DLD1 (cell line): ENCODE results near the gene TRAPPC2.

Experiments
- in situ Hi-C: cut with HindIII; loops from 2 replicates; pipeline ENCODE4 v1.10.0; 2017; ENCODE audit warnings: low sequenced_read_pairs

The TRAPPC2 gene

DNA sequence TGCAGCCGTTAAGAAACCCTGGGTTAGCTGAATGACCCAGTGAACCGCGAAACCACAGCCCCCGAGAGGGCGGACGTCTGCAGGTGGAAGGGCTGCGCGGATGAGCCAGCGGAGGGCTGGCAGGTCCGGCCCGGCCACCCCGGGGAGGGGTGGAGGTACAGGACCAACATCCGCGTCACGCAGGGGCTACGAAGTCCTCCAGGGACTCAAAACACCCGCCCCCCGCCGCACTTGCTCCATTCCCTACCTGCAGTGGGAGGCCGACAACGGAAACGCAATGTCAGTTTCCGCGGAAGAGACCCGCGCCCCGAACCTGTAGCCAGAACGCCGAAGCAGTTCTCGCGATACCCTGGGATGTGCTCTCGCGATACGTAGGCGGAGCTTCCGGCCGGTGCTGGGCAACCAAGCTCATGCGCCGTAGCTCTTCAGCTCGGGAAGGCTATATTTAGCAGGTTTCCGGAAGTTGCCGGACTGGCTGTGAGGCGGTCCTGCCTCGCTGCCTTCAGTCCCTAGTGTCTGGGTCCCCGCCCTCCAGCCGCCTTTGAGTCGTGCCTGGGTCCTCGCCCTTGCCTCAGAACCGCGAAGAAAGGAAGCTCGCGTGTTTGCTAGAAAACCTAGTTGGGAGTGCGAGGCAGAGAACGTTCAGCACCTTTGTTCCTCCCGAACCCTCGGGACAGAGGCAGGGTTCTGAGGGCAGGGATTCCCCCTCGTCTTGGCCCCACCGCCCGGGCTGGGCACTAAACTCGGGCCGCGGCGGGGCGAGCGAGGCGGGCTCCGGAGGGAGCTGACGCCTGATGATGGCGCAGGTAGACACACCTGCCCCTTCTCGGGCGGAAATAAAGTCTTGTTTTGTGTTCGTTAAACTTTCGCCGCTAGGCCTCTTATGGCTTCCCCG lies at the start of gene TRAPPC2, which contains the start of gene OFD1:
TRAPPC2 (minus strand) TSS at position 343 of the 895 bp plus-strand sequence. CDS start 14,657 bp downstream, outside the sequence.
OFD1 (plus strand) TSS at position 471 of the 895 bp plus-strand sequence; CDS start at position 795, 324 bp downstream.
- in situ Hi-C loops: no loop called here

DNA sequence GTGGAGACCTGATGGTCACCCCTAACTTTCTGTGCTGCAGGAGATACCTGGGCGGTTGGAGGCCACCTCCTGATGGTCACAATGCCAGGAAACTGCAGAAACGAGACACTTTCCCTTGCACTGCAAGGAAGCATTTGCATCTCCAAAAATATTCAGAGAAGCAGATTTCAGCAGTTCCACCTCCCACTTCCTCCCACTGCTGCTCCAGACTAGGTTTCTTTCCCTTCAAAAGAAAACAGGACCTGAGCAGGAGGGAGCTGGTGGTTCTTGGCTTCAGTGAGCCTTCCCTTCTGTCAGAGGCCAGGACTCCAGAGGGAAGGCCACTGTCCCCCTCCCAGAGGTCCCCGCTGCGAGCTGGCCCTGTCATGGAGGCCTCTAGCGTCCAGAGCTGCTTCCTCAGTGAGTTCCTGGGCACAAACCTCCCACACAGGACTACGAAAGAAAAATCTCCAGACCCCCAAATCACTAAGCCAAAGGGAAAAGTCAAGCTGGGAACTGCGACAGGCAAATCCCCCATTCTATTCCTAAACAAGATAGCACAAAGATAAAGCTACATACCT lies 46.5 kb upstream of the TRAPPC2 start:
- in situ Hi-C loops: no loop called here

DNA sequence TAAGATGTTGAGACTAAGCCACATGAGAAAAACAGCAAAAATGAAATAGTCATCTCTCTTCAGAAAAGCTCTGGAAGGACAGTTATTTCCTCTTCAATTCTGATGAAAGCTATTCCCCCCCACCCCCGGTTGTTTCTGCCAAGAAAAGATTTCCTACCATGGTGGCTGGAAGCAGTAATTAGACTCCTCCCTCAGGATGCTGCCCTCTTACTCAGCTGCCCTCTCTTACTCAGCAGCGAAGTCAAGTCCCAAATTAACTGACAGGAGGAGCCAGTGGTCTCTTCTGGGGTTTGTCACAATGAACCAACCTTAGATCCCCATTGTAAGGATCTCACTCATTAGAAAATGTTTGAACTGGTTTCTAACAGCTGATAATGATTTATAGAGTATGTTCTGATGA lies 44.5 kb upstream of the TRAPPC2 start:
- in situ Hi-C loops: no loop called here

DNA sequence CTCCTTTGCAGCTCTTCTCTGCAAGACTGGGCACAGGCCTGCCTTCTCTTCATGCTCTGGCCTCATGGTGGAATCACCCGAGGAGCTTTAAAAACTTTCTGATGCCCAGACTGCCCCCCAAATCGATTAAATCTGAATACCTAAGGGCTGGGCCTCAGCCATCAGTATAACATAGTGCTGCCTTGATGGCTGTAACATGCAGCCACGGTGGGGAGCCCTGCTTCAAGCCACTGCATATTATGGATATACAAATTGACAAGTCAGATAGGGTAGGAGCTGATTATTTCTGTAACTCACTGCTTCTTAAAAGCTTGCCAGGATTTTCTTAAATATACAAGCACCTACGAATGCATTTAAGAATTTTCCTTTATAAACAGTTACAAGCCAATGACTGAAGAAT lies 42.0 kb upstream of the TRAPPC2 start:
- in situ Hi-C loops: no loop called here

DNA sequence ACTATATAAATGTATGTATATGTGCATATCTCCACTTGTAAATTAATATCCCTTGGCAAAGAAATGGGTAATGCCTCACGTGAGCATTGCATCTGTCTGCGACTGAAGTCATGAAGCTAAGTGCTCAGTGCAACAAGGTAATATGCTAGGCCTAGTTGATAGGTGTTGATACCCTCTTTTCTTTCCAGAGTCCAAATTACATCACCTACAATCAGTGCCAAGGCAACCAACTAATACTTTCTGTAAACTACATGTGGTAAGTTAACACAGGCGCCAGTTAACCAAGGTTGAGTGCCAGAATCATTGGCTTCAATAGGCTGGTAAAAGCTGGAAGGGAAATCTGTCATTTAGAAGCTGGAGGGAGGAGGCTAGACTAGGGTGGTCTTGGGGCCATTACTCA lies 41.4 kb upstream of the TRAPPC2 start:
- in situ Hi-C loops: no loop called here

DNA sequence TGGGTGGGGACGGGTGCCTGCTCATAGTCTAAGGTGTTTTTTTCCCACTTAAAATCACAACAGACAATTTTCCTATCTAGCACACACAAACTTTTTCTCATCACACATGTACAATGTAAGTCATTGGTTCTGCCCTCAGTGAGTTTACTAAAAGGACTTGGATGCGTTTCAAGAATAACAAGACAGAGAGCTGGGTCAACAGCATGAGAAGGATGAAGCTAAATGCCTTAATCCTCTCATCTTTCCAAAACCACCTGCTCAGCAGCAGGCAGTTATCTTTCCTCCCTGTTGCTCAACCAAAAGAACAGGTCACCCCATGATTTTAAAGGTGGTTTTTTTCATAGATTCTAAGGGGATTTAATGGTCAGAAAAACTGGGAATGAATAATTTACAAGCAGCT lies 40.3 kb upstream of the TRAPPC2 start:
- in situ Hi-C loops: no loop called here

DNA sequence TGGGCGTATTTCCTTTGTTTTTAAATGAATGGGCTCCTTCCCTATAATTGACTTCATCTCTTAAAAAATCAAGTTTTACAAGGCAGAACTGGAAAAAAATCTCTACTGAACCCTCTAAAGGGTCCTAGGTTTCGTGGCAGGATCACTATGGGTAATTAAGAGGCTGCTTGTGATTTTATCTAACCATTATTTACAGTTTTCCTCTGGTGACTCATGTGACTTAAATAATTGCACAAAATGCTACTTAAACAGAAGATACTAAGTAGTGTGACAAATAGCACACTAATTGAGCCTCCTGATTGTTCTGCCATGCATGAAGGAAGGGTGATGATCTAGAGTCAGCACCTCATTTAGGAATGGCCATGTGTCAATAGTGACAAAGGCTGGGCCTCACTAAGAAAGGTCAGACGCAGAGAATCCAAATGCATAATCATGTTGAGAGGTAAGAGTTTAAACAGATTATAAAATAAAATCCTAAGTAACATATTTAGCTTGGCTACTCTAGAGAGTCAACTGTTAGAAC lies 35.7 kb upstream of the TRAPPC2 start:
- in situ Hi-C loops: no loop called here

- in situ Hi-C loops: no loop called here
These were observed 34.5 kb upstream of the TRAPPC2 start for GRCh38 chrX:13768939-13769338.

GRCh38 chrX:13764765-13765164 lies 30.3 kb upstream of the TRAPPC2 start:
- in situ Hi-C loops: no loop called here

DNA sequence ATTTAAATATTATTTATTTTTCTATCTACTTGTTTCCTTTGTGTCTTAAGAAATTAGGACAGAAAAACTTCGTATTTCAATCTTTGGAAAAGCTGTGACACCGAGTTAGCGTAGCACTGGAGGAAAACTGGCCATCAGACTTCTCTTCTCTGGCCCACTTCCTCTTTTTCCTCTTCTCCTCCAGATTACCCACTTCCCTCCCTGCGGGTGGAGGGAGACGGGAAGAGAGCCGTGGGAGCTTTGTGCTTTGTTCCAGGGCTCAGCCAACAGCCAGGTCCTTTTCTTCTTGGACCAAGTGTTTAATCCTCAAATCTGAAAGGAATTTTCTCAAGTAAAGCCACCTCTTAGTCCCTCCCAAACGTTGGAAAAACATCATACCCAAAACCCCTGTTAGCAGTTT lies 29.9 kb upstream of the TRAPPC2 start:
- in situ Hi-C loops: no loop called here

GRCh38 chrX:13763489-13763888 lies 29.1 kb upstream of the TRAPPC2 start:
- in situ Hi-C loops: no loop called here

GRCh38 chrX:13761606-13762414 lies 27.4 kb upstream of the TRAPPC2 start:
- in situ Hi-C loops: no loop called here

DNA sequence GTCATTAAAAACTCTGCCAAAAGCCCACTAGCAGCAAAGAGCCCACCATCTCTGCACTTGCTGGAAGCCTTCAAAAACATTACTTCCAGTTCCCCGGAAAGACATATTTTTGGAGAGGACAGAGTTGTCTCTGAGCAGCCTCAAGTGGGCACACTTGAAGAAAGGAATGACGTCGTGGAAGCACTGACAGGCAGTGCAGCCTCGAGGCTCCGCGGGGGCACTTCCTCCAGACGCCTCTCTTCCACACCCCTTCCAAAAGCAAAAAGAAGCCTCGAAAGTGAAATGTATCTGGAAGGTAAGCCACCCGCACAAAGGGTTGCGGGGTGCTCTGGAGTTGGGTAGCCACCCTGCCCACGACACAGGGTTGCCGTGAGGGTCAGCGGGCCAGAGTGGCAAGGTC lies 26.0 kb upstream of the TRAPPC2 start:
- in situ Hi-C loops: no loop called here

- in situ Hi-C loops: no loop called here
These were observed 24.8 kb upstream of the TRAPPC2 start for GRCh38 chrX:13759152-13759718.

GRCh38 chrX:13756381-13756780 lies 22.0 kb upstream of the TRAPPC2 start:
- in situ Hi-C loops: no loop called here

DNA sequence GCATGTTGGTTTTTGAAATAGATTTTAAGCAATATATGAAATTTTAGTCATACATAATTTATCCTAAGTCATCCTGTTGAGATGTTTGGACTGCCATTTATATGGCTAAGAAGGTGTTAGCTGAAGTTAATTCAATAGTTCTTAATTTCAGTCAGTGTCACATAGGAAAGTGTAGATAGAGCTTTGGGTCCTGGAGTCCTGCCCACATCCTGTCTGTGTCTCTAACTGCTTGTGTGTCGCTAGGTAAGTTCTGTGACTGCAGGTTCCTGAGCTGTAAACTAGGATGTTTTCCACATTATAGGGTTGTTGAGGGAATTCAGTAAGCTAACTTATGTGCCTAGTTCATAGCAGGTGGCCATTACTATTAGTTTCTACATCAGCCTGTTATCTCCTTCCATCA lies 20.8 kb upstream of the TRAPPC2 start:
- in situ Hi-C loops: no loop called here

- in situ Hi-C loops: no loop called here
These were observed 20.3 kb upstream of the TRAPPC2 start for GRCh38 chrX:13754765-13755164.

DNA sequence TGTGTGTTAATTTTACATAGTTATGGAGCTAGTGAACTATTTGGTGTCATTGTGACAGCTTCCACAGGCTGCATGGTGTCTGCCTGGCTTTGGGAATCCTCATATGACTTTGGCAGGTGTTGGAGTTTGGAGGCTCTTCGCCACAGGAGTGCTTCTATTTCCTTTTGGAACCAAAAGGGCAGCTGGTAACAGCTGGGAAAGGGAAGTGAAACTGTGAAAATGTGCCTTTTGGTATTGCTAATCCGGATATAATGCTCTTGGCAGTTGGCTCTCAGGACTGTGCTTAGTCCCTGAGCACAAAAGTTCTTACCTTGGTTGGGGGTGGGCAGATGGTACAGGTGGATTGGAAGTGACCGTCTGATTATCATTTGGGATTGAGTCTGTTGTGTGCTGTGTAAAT lies 18.2 kb upstream of the TRAPPC2 start:
- in situ Hi-C loops: no loop called here

DNA sequence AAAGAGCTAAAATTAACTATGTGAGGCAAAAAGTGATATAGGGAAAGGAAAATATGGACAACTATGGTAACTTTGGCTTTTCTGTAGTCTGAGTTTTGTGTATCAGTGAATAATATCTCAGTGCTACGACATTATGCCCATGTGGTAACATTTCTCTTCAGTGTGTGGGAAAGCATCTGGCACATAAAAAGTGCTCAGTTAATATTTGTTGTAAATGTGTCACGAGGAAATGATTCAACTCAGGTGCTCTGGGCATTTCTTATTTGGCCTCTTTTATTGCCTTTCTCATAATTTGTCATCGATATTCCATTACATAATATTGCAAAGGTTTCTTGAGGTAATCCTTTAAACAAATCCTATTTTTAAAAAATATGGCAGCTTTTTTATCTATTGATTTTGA lies 17.7 kb upstream of the TRAPPC2 start:
- in situ Hi-C loops: no loop called here

DNA sequence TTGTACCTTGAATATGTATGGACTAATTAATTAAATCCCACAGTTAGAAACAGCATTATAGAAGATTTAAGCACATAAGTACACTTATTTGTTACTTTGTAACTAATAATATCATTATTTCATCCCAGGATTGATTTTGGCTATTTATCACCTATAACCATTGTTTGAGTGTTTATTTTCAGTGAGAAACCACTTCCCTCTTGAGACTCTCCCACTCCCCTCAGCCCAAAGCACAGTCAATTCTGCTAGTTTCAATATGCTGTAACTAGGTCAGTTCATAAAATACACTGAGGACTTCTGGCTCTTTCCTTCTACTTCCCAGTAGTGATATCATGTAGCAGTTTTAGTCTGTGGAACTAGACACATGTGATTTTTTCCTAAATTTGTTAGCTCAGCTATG lies 16.4 kb upstream of the TRAPPC2 start:
- in situ Hi-C loops: no loop called here

DNA sequence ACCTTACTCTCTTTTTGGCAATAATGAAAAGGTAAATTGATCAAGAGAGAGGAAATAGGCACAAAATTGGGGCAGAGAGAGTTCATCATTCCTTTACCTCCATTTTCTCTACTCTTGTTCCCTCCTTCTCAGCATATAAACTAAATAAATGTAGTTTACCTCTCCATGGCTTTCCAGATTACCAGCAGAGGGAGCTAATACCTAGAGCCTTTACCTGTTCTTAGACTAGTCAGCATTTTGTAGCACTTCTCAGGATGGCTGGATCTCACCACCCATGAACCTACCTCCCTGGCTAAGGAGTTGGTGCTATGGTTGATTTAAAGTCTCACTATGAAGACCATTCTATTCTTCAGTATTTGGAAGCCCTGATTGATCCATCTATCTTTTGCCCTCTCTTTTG lies 15.8 kb upstream of the TRAPPC2 start:
- in situ Hi-C loops: no loop called here
